DMS 273 (cell line): ENCODE data around the gene ST7.
A peak's percentile ranks its signal among the peaks of the same experiment; 100 is the strongest.

Experiments
- DNase-seq: peaks from one replicate; lab custom pipeline; 2025; ENCODE audit not compliant: unreplicated experiment; lab: John Stamatoyannopoulos, UW

The ST7 gene

DNA sequence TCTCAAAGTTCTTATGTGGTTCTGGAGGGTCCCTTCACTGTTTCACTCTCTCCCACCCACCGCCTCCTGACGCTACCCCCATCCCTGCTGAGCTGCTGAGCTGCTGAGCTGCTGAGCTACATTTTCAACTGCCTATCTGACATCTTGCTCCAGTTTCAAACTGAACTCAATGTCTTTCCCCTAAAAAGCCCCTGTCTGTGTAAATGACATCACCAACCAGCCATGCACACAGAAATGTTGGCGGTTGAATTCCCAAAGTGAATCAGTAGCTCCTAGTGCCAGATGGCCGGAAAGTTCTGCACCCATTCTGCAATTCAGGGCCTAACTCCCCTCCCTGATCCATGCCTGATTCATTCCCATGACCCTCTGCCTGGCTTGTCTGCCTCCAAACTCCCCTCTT is 298.4 kb downstream of the ST7 start:
- DNase-seq = no peak

DNA sequence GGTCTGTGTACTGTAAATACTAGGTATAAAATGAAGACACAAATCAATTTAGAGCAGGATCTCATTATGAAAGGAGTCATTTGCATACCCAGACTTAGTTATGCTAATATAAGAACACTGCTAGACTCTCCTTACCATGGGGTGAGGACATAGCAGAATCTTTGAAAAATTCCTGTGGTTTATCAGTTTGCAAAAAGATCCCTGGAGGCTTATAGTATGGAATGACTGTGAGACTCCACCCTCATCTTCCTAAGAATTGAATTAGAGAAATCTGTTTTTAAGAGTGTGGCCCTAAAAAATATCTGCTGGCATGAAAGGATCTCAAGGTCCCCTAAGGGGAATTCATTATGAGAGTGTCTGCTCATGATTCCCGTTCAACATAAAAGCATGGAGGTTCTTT is 306.3 kb downstream of the ST7 start:
- no peak for DNase-seq

DNA sequence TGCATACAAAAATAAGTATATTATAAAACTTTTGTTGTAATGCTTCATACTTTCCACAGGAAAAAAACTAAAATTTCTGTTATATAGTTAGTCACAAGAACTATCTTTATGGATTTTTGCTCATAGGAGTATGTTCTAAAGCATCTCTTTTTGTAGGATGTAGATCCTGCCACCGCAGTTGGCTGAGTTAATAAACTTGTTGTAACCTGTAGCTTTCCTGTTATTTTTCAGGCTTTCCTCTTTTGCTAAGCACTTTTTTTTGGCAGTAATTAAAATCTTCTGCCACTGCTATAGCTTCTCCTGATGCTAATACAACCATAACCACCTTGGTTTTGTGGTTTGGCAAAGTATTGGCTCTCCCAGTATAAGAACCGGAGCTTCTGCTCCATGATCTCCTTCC is 309.2 kb downstream of the ST7 start:
- DNase-seq = no peak

DNA sequence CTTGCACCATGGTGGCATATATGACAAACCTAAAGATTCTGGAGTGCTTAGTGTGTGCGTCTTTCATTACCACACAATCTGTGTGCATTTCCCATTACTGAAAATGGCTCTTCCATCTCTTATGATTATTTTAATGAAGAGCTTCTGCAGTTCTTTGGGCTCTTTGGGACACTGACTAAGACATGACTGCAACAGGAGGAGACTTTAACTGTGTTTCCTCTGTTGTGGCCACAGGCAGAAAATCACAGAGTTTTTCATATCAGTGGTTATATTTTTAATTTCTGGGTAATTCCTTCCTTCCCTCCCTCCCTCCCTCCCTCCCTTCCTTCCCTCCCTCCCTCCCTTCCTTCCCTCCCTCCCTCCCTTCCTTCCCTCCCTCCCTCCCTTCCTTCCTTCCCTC is 311.4 kb downstream of the ST7 start:
- no peak for DNase-seq

DNA sequence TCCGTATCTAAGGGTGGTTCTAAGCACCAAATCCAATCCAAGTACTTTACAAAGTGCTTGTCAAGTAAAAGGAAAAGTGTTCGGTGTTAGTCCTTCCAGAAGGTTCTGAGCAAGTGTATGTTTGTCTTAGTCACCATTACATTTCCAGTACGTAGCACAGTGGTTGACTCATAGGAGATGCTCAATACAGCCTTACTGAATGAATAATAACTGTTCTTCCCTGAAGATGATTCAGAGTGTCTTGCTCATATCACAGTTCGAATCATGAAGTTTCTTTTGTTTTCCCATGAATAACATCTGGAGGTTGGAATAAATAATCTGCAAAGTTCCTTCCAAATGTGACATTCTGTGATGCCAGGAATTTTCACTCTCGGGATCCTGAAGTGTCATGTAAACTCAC is 316.1 kb downstream of the ST7 start:
- DNase-seq = no peak

DNA sequence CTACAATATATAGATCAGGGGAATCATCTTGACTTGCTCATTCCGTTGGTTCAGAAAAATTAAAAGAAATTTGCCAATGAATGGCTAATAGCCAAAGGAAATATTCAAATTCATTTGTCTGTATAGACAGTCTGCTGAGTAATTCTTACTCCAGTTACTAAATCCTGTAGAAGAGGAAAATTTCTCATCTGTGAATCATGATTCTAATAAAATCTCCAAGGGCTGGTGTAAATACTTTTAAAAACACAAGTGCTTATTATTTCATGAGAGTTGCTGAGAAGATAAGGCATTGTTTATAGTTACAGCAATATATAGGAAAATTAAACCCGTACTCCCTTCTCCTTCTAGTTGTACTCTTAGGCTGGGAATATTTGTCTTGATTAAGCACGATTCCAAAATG is 316.6 kb downstream of the ST7 start:
- no peak for DNase-seq

DNA sequence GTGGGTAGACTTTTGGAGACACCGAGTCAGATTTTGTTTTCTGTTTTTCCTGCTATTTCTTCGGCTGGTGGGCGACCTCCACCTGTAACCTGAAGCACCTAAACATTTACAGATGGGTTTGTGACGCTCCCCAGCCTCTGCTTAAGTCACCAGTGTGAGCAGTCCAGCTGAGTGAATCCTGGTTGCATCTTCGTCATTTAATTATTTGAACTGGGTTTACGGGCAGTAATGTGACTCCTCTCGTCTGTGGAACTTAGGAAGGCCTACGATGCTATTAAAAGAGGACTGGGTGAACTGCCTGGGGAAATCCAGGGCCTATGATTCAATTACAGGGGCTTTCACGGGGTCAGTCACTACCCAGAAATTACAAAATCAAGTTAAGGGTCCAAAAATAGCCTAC is 317.1 kb downstream of the ST7 start:
- no peak for DNase-seq

DNA sequence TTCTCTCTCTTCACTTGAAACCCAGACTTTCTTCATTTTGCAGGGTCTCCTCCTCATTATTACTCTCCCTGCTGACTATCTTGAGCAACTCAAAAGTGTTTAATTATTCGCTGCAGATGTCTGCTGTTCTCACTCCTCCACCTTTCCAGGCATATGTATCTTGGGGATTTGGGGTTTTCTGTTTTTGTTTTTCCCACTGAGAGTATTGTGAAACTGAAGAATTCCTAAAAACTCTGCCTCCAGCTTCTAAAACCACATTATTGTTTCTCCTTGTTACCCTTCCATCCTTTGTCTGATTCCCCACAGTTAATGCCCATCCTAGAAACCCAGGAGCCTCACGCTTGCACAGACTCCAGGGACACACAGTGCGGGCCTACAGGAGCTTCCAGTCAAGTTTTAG is 318.3 kb downstream of the ST7 start:
- no peak for DNase-seq

DNA sequence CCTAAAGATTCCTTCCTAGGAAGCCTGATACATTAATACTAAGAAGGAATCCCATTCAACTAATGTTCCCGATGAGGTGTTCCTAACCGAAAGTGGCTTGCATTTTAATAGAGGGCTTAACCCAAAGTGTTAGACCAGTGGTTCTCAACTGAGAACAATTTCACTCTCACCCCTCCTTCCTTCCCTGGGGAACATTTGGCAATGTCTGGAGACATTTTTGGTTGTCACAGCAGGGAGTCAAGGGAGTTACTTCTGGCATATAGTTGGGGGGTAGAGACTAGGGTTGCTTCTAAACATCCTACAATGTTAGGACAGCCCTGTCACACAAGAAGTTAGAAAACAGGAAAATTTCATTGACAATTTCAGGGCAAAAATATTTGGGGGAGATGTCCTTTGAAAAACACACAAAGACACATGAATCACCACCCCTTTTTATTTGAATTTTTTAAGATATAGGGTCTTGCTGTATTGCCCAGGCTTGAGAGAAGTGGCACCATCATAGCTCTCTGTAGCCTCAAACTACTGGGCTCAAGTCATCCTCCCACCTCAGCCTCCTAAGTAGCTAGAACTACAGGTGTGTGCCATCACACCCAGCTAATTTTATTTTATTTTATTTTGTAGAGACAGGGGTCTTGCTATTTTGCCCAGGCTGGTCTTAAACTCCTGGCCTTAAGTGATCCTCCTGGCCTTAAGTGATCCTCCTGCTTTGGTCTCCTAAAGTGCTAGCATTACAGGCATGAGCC is 318.9 kb downstream of the ST7 start:
- no peak for DNase-seq

DNA sequence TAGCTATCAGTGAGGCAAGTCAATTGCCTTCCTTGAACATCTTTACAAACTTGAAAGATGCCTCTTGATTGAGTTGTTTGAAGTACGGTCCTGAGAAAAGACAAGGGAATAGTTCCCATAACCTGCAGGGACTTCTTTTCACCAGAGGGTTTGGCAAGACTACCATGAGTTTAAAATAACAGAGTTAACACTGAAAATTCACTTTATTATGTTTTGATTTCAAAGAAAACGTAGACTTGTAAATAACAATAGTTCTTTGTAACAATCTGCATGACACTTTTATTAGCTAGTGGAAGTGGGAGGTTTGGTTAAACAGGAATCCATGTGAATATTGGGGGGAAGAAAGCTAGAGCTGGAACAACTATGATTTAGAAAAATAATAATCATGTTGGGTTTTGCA is 320.0 kb downstream of the ST7 start:
- no peak for DNase-seq

DNA sequence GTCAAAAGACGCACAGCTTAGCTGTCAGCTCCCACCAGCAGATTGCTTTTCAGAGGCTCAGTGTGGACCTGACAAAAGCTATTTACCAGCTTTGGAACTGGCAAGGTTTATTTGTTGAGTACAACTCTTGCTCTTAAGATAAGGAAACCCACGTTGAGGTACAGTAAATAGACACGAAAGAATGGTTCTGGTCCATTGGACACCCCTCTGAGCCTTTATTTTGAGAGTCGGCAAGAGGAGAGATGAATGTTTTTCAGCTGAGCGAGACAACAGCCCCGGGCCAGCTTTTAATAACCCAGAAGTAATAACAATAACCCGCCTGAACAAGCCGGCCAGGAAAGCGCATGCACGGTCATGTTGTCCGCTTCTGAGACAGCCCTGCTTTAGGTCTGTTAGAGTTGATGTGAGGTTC is 320.5 kb downstream of the ST7 start:
- DNase-seq = no peak

DNA sequence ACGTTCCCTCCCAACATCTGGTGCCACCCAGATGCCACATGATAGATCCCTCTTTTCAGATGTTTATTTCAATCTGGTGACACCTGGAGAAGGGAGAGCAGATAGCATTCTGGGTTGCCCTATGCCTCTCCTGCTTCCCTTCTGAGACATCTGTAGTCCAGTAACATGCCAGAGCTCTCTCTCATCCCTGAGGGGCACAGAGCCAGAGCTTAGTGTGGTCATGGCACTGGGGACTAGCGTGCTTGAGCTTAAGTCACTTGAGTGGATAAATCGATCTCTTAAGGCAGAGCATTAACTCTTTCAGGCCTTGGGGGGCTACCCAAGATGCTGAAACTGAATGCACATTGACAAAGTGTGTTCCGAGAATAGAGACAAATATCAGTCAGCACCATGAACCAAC is 321.6 kb downstream of the ST7 start:
- no peak for DNase-seq

DNA sequence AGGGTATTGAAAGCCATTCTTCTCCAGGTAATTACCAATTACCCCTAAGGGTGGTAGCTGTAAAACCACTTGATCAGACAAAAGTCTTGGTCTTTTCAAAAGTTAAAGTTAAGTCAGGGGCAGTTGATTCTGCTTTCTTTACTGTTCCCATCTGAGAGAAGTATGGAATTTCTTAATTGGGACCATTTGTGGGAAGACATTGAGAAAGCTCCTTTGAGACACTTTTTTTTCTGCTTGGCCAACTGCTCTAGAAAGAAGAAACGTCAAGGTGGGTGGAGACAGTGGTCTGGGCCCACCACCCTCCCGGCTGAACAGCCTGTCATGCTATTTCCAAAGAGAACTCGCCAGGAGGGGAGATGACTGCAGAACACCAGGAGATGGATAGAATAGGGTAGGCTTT is 324.3 kb downstream of the ST7 start:
- DNase-seq = no peak

DNA sequence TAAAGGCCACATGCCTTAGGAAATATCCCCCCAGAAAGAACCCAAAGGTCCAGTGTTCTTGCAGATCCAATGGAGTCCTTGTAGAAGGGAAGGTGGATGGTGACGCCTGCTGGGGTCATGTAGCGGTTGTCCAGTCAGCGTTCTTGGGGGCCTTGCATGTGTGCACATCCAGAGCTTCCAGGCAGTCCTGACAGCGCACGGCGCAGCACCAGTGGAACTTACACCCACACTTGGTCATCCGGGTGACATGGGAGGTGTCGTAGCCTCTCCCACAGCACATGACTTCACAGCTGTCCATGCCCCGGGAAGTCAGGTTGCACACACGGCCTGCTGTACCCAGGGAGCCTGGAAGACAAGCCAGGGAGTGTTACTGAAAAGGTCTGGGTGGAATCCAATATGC is 324.7 kb downstream of the ST7 start:
- no peak for DNase-seq

DNA sequence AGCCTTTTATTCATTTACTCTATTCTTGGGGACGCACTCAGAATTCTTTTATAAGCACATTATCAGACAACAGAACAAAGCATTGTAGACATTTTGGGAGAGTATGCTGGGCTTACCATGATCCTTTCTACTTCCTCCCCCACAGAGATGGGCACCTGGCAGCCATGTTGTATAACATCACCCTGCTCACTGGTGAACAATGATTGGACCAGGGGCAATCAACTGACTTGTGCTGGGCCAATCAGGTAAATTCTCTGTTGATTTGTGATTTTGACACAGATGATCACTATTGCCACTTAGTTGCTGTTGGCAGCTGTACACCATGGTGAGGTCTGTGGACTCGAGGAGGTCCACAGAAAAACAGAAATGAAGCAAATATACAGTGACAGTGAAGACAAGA is 325.9 kb downstream of the ST7 start:
- peak; percentile 15 for DNase-seq
